Astrocyte of the hippocampus (primary cell): ENCODE results near the gene SIL1.
"Not testable (repeated sequence)": the region's sequence is repeated elsewhere in the genome, so short reads cannot be mapped to it uniquely, and the experiment has no call there.

Source experiments
- DNase-seq: peaks from one replicate; pipeline ENCODE4 v3.0.0; 2011; ENCODE audit warnings: low read depth, low spot score

Gene SIL1

DNA sequence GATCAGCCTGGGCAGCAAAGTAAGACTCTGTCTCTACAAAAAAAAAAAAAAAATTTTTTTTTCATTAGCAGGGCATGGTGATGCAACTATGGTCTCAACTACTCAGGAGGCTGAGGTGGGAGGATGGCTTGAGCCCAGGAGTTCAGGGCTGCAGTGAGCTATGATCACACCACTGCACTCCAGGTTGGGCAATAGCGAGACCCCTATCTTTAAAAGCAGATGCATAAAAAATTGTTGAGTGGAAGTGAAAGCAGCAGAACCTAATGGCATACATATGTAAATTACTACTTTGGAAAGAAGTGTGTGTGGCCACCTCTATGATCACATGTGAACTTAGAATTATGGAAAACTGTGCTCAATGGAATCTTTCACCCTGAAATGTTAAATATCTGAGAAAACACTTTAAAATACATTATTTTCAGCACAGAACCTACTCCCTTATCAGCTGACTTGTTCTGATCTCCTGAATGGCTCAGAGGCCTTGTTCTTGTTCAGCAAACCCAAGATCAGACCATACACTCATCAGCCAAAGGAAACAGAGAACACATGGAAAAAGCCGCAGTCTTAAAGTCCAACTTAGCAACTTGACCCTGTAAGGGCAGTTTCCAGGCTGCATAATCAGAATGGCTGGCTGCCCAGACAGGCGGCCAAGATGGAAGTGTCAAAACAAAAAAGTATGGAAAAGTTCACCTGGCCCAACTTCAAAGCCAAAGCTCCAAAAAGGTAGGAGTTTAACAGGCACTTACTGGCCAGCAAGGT, 56.5 kb downstream of the SIL1 start:
- DNase-seq: peak; percentile 90

DNA sequence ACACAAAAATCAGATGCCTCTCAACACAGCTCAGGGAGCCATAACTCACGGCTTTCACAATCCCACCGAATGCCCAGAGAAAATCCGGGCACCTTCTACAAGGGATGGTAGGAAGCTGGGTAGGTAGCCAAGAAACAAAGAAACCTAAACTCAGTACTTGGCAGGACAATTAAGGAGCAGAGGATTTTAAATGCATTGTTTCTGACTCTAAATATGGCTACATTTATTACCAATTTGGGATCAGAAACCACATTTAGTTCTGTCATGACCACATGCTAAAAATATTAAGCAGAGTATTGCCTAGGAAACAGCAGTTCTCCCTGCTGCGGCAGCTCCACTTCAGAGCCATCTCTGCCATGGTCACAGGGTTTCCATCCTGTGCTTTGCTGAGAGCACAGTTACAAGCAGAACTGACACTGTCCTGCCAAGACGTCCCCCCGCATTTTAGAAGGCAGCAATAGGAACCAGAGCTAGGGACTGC, 57.5 kb downstream of the SIL1 start:
- DNase-seq: peak; percentile 53

DNA sequence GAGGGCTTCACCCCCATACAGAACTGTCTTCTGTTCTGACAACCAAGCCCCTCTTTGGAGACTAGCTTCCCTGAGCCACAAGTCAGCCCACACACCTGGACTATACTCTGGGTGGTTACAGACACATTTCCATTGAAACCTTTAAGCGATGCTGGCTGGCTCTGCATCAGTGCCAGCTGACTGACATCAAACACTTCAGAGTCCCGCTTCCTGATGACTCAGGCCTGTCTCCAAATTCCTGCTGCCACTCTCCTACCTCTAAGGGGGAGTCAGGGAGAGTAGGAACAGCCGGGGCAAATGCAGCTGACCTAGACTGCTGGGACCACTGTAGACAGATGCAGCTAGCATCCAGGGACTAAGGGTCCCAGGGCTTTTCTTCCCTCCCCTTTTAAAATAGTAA, 59.4 kb downstream of the SIL1 start:
- DNase-seq: peak; percentile 86

- peak; percentile 47 for DNase-seq
Measured at GRCh38 chr5:139138109-139138508, 60.1 kb downstream of the SIL1 start.

GRCh38 chr5:139137697-139138096, 60.5 kb downstream of the SIL1 start:
- DNase-seq: peak; percentile 63

DNA sequence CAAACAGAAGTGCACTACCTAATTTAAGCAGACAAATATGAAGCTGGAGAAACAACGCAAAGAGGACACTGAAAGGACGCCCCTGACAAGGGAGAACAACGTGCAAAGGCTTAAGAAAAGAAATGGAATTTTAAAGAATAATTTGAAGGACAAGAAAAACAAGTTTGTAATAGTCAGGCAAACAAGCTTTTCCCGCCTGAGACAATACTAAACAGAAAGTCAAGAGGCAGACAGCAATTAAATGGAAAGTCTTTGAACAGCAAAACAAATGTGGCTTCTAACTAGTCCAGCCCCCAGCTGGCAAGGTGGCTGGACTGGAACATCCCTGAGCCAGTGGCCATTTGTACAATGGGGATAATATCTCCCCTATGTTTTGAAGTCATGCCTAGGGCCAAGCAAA, 63.3 kb downstream of the SIL1 start:
- no peak for DNase-seq

DNA sequence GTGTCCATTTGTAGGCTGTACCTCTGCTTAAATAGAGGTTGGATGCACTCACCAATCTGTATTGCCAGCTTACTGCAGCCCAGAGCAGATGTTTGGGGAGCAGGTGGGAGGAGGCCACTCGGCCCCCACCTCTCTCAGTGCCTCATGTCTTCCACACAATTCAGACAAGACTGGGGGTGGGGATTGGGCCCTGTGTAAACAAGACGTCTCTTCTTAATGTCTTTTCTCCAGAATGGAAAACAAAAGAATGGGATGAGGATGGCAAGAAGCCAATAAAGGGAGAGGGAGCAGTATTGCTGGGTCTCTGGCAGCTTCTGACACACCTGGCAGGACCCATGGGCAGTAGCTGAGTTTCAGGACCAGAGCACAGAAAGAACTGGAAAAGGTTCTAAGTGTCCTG, 64.9 kb downstream of the SIL1 start:
- DNase-seq: no peak

DNA sequence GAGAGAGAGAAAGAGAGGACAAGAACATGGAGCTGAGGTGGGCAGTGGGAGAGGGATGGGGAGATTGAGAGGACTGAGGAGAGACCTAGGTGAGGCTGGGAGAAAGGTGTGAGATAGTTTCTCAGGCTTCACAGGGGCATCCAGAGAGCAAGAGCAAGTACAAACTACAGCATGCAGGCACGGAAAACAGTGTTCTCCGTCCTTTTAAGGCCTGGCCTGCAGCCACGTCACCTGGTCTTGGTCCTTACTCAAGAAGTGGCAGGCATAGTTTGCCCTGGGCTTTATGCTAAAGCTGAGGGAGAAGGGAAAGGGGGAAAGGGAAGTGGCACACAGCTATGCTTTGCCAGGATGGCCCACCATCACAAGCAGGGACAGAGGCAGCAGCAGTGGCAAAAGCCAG, 65.7 kb downstream of the SIL1 start:
- DNase-seq: no peak

DNA sequence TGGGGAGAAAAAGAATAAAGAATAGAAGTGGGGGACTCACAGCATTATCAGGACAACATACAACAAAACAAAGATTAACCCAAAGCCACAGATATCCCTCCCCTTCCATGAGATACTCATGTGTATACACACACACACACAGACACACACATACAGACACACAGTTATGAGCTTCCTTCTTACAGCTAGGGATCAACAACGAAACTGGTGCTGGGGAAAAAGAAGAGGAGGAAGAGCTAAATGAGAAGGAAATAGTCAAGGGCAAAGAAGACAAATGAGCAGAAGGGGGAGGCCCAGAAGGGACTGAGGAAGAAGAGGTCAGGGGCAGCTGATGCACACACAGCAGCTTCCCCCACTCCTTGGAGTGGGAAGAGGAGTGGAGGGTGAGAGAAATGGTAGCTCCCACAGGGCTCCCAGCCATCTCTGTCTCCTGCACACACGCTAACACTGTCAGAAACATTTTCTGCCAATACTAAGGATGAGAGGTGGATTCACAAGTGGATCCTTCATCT, 66.2 kb downstream of the SIL1 start:
- DNase-seq: no peak

DNA sequence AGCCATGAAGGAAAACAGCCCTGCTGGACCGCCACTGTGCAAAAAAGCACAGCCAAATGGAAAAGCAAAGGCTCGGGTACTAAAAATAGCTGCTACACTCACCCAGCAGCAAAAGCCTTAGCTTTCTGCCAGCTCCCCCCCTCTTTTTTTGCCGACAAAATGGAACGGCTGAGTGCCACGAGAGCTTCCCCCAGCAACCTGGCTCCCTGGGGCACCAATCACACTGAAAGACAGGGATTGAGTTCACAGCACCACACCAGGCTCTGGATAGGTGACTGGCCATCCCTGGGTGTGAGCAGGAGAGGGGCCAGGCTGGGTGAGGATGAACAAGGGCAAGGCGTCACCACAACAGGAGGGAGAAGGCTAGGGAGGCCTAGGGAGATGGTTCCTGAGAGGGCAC, 66.7 kb downstream of the SIL1 start:
- DNase-seq: peak; percentile 80

GRCh38 chr5:139131062-139131461, 67.1 kb downstream of the SIL1 start:
- no peak for DNase-seq

- no peak for DNase-seq
Measured at GRCh38 chr5:139130214-139130613, 68.0 kb downstream of the SIL1 start.

DNA sequence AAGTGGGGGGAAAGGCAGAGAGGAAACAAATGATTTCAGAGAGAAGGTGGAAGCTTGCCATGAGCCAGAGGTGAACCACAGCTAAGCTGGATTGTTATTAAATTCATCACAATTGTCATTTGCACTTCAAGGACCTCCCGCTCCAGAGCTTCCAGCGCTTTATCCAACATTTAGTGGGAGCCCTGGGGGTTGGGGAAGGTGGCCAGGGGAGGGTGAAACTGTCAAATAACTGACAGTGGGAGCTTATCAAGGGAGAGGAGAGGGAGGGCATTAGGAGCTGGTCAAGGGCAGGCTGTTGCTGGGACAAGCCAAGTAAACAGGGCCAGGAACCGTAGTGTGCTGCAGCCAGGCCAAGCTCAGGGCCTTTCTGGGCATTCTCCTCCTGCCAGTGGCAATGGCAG, 71.5 kb downstream of the SIL1 start:
- DNase-seq: peak; percentile 66

- DNase-seq: no peak
Measured at GRCh38 chr5:139125991-139126390, 72.2 kb downstream of the SIL1 start.

GRCh38 chr5:139124774-139125520, 73.2 kb downstream of the SIL1 start:
- no peak for DNase-seq

- no peak for DNase-seq
Measured at GRCh38 chr5:139121120-139121519, 77.0 kb downstream of the SIL1 start.

DNA sequence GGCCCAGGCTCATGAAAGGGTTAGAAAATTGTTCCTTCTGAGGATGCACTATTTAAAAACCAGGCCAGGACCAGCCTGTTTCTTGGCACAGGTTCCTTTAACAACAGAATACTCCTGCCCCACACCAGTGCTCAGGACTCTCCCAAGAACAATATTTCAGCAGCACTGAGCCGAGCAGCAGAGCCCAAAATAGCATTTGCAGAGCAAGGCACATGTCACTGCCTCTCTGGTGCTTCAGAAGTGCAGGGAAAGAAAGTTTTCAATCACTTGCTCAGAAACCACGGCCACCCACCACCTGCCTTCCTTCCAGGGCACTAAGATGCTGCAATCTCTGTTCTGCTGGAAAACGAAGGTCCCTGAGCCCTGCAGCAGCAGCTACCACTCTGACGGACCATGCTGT, 77.6 kb downstream of the SIL1 start:
- no peak for DNase-seq

GRCh38 chr5:139118804-139119203, 79.4 kb downstream of the SIL1 start:
- no peak for DNase-seq

- no peak for DNase-seq
Measured at GRCh38 chr5:139117342-139117884, 80.8 kb downstream of the SIL1 start.

DNA sequence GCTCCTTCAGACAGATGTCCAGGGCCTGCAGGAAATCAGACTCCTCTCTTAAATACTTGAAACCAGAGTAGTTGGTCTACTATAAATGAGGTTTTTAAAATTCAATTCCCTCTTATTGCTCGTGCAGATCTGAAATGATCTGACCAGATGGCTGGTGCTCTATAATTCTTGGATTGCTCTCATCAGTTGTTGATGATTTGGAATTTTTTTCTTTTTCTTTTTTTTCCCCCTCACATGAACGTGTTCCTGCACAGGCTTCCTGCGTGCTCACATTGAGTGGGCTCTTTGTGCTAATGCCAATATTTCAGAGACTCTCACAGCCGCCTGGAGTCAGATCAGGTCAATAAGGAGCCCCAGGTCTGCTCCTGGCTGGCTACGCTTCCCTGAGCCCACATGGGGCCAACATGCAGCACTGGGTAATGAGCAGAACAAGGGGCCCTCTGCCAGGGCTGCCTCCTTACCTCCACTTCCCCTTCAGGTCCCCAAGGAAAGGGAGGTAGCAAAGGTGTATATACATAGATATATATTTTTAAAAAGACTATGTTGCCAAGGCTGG, 82.0 kb downstream of the SIL1 start:
- DNase-seq: no peak

- no peak for DNase-seq
Measured at GRCh38 chr5:139113892-139114291, 84.3 kb downstream of the SIL1 start.

DNA sequence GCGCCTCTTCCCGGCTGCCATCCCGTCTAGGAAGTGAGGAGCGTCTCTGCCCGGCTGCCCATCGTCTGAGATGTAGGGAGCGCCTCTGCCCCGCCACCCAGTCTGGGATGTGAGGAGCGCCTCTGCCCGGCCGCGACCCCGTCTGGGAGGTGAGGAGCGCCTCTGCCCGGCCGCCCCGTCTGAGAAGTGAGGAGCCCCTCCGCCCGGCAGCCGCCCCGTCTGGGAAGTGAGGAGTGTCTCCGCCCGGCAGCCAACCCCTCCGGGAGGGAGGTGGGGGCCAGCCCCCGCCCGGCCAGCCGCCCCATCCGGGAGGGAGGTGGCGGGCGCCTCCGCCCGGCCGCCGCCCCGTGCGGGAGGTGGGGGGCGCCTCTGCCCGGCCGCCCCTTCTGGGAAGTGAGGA, 85.8 kb downstream of the SIL1 start:
- DNase-seq: not testable (repeated sequence)
